Gastrocnemius medialis (tissue), 4 donors: Measurements from ENCODE around the gene FUT7. TPM values are rescaled to one million over a fixed set of nuclear protein-coding genes. Genes with fewer than 3 reads are reported as not detected.

Experiments used
- ATAC-seq, 2 donors: fragments of 150-250 bp; one replicate each; pipeline ENCODE4 v1.9.1; 2016
- DNase-seq, 2 donors: peaks; one replicate each; pipeline ENCODE4 v3.0.0-alpha.2; 2019
- H3K27ac ChIP-seq, 4 donors: fragments of 200-600 bp; sonication (generic); 1 replicate in 1 of 4; 2 replicates in 3 of 4; pipeline ENCODE4 v1.5.1; 2016 to 2018; ENCODE audit warnings: mild to moderate bottlenecking in 2 of 4, moderate library complexity in 1 of 4
- H3K27me3 ChIP-seq, 3 donors: fragments of 200-600 bp; sonication (generic) in 2 of 3; 1 replicate in 1 of 3; 2 replicates in 2 of 3; pipeline versions ENCODE4 v1.5.1 to v1.6.0; 2016 to 2019; ENCODE audit warnings: mild to moderate bottlenecking in 1 of 3, moderate library complexity in 1 of 3
- H3K36me3 ChIP-seq, 2 donors: fragments of 200-600 bp; sonication (generic) in 1 of 2; one replicate each; pipeline ENCODE4 v1.5.1; 2017 to 2018
- H3K4me1 ChIP-seq, 2 donors: fragments of 200-600 bp; sonication (generic) in 1 of 2; one replicate each; pipeline ENCODE4 v1.5.1; 2016 to 2017; ENCODE audit warnings: mild to moderate bottlenecking in 2 of 2
- H3K4me3 ChIP-seq, 4 donors: fragments of 200-600 bp; sonication (generic) in 3 of 4; 1 replicate in 1 of 4; 2 replicates in 3 of 4; pipeline ENCODE4 v1.5.1; 2016 to 2019; ENCODE audit warnings: mild to moderate bottlenecking in 2 of 4
- H3K9me3 ChIP-seq, 3 donors: fragments of 200-600 bp; sonication (generic) in 2 of 3; 1 replicate in 1 of 3; 2 replicates in 2 of 3; pipeline ENCODE4 v1.5.1; 2016 to 2019
- POLR2A ChIP-seq, 2 donors: fragments of 450-650 bp; IDR thresholded peaks; one replicate each; pipeline ENCODE4 v1.6.1; 2017; ENCODE audit warnings: antibody characterized with exemption in 2 of 2, mild to moderate bottlenecking in 2 of 2, moderate library complexity in 2 of 2
- in situ Hi-C, 4 donors: fragments of 200-750 bp; cut with MboI; loops; one replicate each; pipeline versions ENCODE4 v1.15.0 to v1.8.0; 2017; ENCODE audit warnings: low sequenced_read_pairs in 4 of 4
- intact Hi-C: fragments of 100-400 bp; cut with DNase I; formaldehyde crosslinking; loops from one replicate; pipeline ENCODE4 v1.15.1; 2023; ENCODE audit warnings: low total_unique reads
- total RNA-seq, 4 donors: library from RNA; depleted of rRNA; stranded (reverse); fragments of >200 nt; gene quantifications; one replicate each; pipeline versions ENCODE4 v1.1.0 to v1.2.3, GENCODE V29; 2016
- TF ChIP-seq, protein P1 (sequence below), 5 experiments: fragments of 450-650 bp in 3 of 5; fragments of 200-600 bp in 2 of 5; sonication (generic) in 2 of 5; IDR thresholded peaks in 4 of 5; conservative IDR thresholded peaks in 1 of 5; 1 replicate in 4 of 5; 2 replicates in 1 of 5; pipeline ENCODE4 v1.5.1; 2016 to 2019; ENCODE audit warnings: antibody characterized with exemption in 5 of 5, mild to moderate bottlenecking in 3 of 5, moderate library complexity in 3 of 5

FUT7 gene
- total RNA-seq, 4 donors from 2014 or later, result not detected

DNA sequence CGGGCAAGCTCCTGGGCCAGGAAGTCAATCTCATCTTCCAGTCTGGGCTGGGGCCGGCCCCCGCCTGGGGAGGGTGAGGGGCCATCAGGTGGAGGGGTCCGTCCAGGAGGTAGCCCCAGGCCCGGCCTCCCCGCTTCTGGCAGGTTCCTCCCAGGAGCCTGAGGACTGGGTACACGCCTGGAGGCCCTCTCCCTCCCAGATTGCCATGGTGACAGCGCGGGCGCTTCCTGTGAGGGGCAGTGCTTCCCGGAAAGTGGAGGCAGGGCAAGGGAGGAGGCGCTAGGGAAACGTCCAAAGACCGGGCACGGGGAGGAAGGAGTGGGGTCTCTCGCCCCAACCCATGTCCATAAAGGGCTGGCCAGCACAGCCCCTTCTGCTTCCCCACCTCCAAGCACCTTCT, 9.2 kb upstream of the FUT7 start:
- TF ChIP-seq, protein P1, sequence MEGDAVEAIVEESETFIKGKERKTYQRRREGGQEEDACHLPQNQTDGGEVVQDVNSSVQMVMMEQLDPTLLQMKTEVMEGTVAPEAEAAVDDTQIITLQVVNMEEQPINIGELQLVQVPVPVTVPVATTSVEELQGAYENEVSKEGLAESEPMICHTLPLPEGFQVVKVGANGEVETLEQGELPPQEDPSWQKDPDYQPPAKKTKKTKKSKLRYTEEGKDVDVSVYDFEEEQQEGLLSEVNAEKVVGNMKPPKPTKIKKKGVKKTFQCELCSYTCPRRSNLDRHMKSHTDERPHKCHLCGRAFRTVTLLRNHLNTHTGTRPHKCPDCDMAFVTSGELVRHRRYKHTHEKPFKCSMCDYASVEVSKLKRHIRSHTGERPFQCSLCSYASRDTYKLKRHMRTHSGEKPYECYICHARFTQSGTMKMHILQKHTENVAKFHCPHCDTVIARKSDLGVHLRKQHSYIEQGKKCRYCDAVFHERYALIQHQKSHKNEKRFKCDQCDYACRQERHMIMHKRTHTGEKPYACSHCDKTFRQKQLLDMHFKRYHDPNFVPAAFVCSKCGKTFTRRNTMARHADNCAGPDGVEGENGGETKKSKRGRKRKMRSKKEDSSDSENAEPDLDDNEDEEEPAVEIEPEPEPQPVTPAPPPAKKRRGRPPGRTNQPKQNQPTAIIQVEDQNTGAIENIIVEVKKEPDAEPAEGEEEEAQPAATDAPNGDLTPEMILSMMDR (IDR thresholded peaks at IDR 0.05 in 4 of 5, conservative IDR thresholded peaks at IDR 0.05 in 1 of 5), result no peak
- TF ChIP-seq POLR2A (IDR thresholded peaks at IDR 0.05), result no peak
- DNase-seq (no peak), ATAC-seq (no peak)
- intact Hi-C loops, result no loop called here
- no peaks in the 10 kb centered on the region for H3K9me3 ChIP-seq
- no peak overlapping the region for H3K27ac ChIP-seq
- in situ Hi-C loops, result no loop called here
- no peak overlapping the region for H3K4me3 ChIP-seq
- no peaks in the 10 kb centered on the region for H3K27me3 ChIP-seq
- H3K4me1 ChIP-seq, result peaks cover 5 to 18% of the 10 kb centered on the region in 2 donors
- peaks cover 0 to 12% of the 10 kb centered on the region in 2 donors for H3K36me3 ChIP-seq

- Histone ChIP-seq H3K27ac (no peak overlapping the region), H3K9me3 (no peaks in the 10 kb centered on the region), H3K36me3 (peaks cover 0 to 12% of the 10 kb centered on the region in 2 donors), H3K4me1 (peaks cover 5 to 16% of the 10 kb centered on the region in 2 donors), H3K4me3 (no peak overlapping the region), H3K27me3 (no peaks in the 10 kb centered on the region)
- intact Hi-C loops (no loop called here), in situ Hi-C loops (no loop called here)
- DNase-seq, result no peak
- TF ChIP-seq, protein P1 (IDR thresholded peaks at IDR 0.05 in 4 of 5, conservative IDR thresholded peaks at IDR 0.05 in 1 of 5), result no peak
- TF ChIP-seq POLR2A (IDR thresholded peaks at IDR 0.05), result no peak
- no peak for ATAC-seq
Measured at GRCh38 chr9:137040568-137040967, 8.7 kb upstream of the FUT7 start.

DNA sequence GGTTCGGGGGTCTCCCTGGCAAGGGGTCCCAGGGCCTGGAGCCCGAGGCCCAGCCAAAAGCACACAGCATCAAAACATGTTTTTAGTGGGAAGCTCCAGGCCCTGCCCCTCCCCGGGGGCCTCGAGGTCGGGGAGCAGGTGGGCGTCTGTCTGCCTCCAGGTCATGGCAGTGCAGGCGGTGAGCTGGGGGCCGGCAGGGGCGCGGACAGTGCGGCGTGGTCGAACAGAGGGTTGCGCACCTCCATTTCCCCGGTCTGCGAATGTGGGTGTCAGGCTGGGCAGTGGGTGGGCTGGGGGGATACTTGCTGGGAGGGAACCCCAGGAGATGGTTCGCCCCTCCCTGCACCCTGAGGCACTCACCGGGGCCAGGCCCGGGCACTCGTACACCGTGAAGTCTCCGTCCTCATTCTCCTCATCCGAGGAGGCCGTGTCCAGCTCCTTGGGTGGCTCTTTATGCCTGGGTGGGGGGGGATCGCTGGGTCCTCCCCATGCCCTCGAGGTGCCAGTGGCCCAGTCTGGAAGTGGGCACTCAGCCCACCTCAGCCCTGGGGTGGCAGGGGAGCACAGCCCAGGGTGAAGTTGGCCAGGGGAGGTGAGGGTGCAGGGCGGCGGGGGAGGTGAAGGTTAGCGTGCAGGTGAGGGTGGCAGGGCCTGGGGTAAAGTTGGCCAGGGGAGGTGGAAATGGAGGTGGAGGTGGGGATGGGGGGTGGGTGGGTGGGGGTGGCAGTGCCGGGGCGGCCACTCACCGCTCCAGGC, 7.9 kb upstream of the FUT7 start:
- intact Hi-C loops (no loop called here), in situ Hi-C loops (loop anchor here in 3 of 4 donors (5.0 to 10.0 kb wide), 3 partner anchors 95 to 255 kb away; partner anchors contain the start of genes C8G (in 1 of the 3) and FBXW5 (in 1 of the 3))
- TF ChIP-seq POLR2A (IDR thresholded peaks at IDR 0.05), result no peak
- TF ChIP-seq, protein P1 (IDR thresholded peaks at IDR 0.05 in 4 of 5, conservative IDR thresholded peaks at IDR 0.05 in 1 of 5), result no peak
- Histone ChIP-seq H3K4me3 (no peak overlapping the region), H3K27me3 (peaks cover 0 to 1% (median 0%) of the 10 kb centered on the region in 3 donors), H3K9me3 (no peaks in the 10 kb centered on the region), H3K27ac (no peak overlapping the region), H3K36me3 (peaks cover 0 to 12% of the 10 kb centered on the region in 2 donors), H3K4me1 (peaks cover 4 to 9% of the 10 kb centered on the region in 2 donors)
- DNase-seq, result no peak
- no peak for ATAC-seq

- in situ Hi-C loops, result loop anchor here in 3 of 4 donors (5.0 to 10.0 kb wide), 3 partner anchors 94 to 254 kb away; partner anchors contain the start of genes C8G (in 1 of the 3) and FBXW5 (in 1 of the 3)
- intact Hi-C loops, result no loop called here
- Histone ChIP-seq H3K36me3 (peaks cover 0 to 12% of the 10 kb centered on the region in 2 donors), H3K4me3 (no peak overlapping the region), H3K27me3 (peaks cover 0 to 6% (median 0%) of the 10 kb centered on the region in 3 donors), H3K27ac (no peak overlapping the region), H3K4me1 (peaks cover 2 to 3% of the 10 kb centered on the region in 2 donors), H3K9me3 (no peaks in the 10 kb centered on the region)
- TF ChIP-seq, protein P1 (IDR thresholded peaks at IDR 0.05 in 4 of 5, conservative IDR thresholded peaks at IDR 0.05 in 1 of 5), result no peak
- TF ChIP-seq POLR2A (IDR thresholded peaks at IDR 0.05), result no peak
- no peak for ATAC-seq
- DNase-seq, result no peak
Measured at GRCh38 chr9:137038916-137039315, 7.0 kb upstream of the FUT7 start.
